GM19328 (cell line): ENCODE results near the gene KCNQ1OT1.

Experiments
- ATAC-seq: cut with Tn5 transposase; IDR thresholded peaks from one replicate; pipeline ENCODE4 v1.9.1; 2021; ENCODE audit warnings: mild to moderate bottlenecking, moderate library complexity; ENCODE audit not compliant: unreplicated experiment

Gene KCNQ1OT1

GRCh38 chr11:2704356-2704755 is 4.6 kb upstream of the KCNQ1OT1 start:
- no peak for ATAC-seq

GRCh38 chr11:2703363-2704141 is 3.8 kb upstream of the KCNQ1OT1 start:
- ATAC-seq, result no peak

- ATAC-seq, result no peak
Measured at GRCh38 chr11:2702771-2703362, 3.1 kb upstream of the KCNQ1OT1 start.

- ATAC-seq, result no peak
Measured at GRCh38 chr11:2701898-2702434, 2.2 kb upstream of the KCNQ1OT1 start.

GRCh38 chr11:2701230-2701629 is 1.4 kb upstream of the KCNQ1OT1 start:
- no peak for ATAC-seq

GRCh38 chr11:2700415-2701211 is 819 bp upstream of the KCNQ1OT1 start:
- peak; percentile 20 for ATAC-seq

GRCh38 chr11:2699185-2699530 is 636 bp downstream of the KCNQ1OT1 start:
- no peak for ATAC-seq

GRCh38 chr11:2698386-2699184 is 1.2 kb downstream of the KCNQ1OT1 start:
- no peak for ATAC-seq

GRCh38 chr11:2697866-2698265 is 1.9 kb downstream of the KCNQ1OT1 start:
- ATAC-seq, result no peak

- ATAC-seq, result no peak
Measured at GRCh38 chr11:2696455-2696854, 3.3 kb downstream of the KCNQ1OT1 start.

GRCh38 chr11:2694995-2695939 is 4.5 kb downstream of the KCNQ1OT1 start:
- ATAC-seq, result no peak

GRCh38 chr11:2694495-2694894 is 5.3 kb downstream of the KCNQ1OT1 start:
- no peak for ATAC-seq

GRCh38 chr11:2693271-2694261 is 6.2 kb downstream of the KCNQ1OT1 start:
- no peak for ATAC-seq

GRCh38 chr11:2691991-2692875 is 7.6 kb downstream of the KCNQ1OT1 start:
- no peak for ATAC-seq

- ATAC-seq, result no peak
Measured at GRCh38 chr11:2691355-2691761, 8.4 kb downstream of the KCNQ1OT1 start.

GRCh38 chr11:2690596-2691354 is 9.0 kb downstream of the KCNQ1OT1 start:
- no peak for ATAC-seq
